ENCODE measurements around the gene WDR44.

GRCh38 chrX:118455013-118455412 is 109.1 kb downstream of the WDR44 start:
- TF ChIP-seq CTCF (IDR thresholded peaks at IDR 0.05) (no peak), POLR2A (IDR thresholded peaks at IDR 0.05) (no peak)

Data from esophagus squamous epithelium (tissue), 4 donors.